Stimulated activated CD4-positive, alpha-beta T cell treated with anti-CD3 and anti-CD28 coated beads, Interleukin-1b, Interleukin-23, amount 100 ng/mL, for 24 hours (primary cell): ENCODE measurements around the gene WNT7A.

Experiments used
- DNase-seq, 4 experiments: peaks; one replicate each; pipeline ENCODE4 v3.0.0-alpha.2; 2020; ENCODE audit warnings: low read depth in 4 of 4, low spot score in 1 of 4

The WNT7A gene

DNA sequence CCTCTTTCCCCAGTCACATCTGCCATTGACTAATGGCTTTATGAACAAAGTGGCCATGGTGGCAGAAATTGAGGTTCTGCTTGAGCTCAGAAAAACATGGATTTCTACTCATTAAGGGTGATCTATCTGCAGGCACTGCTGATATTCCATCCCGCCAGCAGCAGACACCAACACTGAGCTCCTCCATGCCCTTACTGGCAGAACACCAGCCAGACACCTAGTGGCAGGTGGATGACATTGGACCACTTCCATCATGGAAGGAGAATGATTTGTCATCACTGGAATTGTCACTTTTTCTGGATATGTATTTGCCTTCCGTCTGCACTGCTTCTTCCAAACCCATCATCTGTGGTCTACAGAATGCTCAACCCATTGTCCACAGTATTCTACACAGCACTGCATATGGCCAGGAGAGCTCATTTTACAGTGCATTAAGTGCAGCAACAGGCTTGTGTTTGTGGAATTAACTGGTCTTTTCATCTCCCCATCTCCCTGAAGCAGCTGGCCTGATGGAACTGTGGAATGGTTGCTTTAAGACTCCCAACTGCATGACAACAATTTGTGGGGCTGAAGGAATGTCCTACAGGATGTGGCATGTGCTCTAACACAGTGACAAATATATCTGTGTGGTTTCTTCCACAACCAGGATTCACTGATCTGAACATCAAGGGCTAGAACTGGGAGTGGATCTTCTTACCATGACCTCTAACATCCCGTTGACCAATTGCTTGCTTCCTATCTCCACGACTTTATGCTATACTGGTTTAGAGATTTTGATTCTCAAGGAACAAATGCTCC is 103.4 kb downstream of the WNT7A start:
- DNase-seq: no peak

DNA sequence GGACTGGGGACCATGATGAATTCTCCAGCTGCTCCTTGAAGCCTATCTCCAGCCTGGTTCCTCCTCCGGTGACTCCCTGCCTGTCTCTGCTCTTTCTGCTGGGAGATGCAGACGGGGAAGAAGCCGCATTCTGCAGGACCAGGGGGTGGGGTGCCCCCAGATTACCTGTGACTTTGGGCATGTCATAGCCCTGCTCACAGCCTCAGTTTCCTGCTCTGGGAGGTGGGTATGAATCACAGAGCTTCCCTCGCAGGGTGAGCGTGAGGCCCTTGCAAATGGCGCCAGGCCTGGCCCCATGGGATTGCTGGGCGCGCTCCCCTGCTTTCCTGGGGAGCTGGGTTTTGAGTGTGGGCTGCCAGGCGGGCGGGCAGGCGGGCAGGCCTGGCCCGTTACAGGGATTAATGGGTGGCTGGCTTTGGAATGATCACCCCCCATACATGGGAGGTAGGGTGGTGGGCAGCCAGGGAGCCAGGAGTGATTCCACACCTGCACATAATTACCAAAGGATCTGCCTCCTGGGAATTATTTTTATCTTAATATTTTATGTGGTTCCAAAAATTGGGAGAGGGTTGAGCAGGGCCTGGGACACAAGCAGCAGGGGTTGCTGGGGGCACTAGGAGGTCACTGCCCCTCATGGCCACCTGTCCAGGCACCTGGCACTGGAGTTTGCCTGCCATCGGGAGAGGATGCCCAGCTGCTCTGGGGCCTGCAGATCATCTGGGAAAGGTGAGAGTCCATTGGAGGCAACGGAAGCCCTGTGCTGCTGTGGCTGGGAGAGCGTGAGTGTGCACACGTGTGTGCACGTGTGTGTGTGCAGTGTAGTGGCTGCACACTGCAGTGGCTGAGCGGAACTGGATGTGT is 106.8 kb downstream of the WNT7A start:
- DNase-seq: no peak

DNA sequence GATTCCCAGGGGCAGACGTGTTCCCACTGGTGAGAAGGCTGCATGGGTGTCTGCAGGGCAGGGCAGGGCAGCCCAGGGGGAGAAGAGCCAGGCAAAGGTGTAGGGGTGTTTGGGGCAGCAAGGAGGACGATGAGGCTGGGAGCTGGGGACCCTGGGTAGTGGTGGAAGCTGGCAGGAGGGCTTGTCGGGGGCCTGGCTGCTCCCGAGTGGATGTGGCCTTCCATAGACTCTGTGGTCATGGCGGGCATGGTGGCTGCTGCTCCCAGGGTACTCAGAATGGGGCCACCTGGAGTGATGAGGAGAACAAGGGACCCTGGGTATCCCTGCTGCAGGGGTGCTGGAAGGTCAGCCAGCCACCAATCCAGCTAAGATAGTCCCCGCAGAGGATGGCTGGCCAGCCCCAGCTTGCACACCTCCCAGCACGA is 107.5 kb downstream of the WNT7A start:
- DNase-seq: no peak

DNA sequence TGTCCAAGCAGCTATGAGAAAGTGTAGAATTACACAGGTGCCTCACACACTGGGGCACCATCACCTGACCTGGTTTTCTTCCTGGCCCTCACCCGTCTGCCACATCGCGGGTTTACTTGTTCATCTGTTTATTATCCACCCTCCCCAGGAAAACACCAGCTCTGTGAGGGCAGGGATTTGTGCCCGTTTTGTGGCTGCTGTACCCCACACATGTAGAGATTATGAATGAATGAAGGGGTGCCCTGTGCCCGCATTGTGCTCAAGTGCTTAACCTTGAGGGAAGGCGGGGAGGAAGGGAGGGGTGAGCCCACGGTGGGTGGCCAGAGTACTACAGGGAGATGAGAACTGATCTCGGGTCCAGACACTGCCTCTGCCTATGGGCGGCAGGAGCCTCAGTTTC is 108.4 kb downstream of the WNT7A start:
- no peak for DNase-seq

DNA sequence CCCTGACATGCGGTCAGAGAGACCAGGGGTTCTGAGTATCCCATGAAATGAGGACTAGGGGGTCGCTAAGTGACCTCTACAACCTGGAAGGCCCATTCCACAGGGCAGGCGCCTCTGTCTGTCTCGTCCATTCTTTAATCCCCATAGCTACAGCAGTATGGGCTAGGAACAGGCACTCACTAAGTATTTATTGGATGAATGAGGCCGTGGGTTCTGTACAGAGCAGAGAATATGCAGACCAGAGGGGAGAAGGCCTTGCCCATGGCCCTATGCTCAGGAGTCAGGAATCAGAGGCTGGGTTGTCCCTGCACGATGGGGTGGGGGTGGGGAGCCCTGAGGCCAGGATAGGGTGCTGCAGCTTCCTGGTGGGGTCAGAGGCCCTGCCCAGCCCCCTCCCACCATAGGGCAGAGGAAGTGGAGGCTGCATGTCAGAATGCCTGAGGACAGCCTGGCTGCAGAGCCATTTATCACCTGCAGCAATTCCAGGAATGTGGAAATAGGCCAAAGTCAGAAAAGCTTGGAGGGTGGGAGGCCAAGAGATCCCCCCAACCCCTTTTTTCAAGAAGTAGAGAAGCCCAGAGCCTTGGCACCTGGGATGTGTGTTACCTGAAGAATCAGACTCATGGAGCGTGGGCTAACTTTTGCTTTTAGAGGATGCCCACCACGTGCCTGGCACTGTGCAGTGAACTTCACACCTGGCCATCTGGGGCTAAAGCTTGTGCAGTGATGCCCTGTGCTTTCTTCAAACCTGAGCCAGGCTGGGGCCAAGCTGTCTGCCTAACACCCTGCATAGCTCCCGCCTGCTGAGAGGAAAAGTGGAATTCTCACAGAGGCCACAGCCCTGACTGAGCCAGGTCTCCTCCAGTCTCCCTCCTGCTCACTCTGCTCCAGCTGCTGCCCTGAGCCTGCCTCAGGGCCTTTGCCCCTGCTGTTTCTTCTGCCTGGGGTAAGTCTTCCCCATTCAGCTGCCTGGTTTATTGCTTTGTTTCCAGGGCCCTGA is 109.4 kb downstream of the WNT7A start:
- no peak for DNase-seq

DNA sequence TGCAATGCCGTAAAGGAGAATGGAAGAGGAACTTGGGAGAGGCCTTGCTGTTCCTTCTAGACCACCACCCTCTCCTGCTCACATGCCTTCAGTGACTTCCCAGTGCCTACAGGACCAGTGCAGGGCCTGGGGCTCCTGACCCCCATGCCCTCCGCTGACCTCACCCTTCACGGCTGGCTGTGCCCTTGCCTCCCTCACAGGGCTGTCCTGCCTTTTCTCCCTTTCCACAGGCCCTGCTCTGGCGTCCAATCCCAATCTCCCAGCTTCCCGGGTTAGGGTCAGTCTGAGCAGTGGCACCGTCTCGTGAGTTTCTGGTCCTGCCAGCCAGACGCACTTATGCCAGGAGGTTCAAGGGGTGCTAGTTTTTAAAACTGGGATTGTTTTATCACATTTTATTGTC is 110.4 kb downstream of the WNT7A start:
- DNase-seq: no peak

DNA sequence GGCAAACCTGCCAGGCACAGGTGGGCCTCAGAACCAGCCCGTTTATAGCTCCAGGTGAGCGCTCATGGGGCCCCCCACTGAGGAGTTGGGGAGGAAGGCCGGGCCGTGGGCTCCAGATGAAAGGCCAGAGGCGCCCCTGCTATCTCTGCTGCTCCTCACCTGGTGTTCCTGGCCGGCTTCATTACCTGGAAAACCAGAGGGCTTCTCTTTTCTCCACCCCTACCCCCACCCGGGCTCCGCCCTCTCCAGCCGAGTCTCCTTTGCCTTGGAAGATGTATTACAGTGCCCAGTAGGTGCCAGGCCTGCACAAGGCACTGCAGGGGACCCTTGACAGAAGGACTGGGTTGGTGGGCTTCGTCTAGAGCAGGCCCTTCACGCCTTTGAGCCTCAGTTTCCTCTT is 111.4 kb downstream of the WNT7A start:
- DNase-seq: no peak

DNA sequence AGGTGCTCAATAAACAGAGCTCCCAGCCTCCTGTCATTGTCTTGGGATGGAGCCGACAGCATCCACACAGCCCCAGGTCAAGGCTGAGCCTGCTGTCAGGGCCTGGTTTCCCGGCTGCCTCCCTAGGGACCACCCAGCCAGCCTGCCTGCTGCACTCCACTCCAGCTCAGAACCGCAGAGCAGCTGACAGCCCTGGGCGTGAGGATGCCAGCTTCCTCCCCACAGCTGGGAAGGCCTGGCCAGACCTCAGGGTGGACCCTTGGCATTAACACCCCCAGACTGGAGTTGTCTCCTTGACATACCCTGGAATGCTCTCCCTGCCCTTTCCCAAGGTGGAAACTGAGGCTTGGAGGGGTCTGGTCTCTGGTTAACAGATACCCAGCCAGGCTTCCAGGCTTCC is 112.0 kb downstream of the WNT7A start:
- no peak for DNase-seq

DNA sequence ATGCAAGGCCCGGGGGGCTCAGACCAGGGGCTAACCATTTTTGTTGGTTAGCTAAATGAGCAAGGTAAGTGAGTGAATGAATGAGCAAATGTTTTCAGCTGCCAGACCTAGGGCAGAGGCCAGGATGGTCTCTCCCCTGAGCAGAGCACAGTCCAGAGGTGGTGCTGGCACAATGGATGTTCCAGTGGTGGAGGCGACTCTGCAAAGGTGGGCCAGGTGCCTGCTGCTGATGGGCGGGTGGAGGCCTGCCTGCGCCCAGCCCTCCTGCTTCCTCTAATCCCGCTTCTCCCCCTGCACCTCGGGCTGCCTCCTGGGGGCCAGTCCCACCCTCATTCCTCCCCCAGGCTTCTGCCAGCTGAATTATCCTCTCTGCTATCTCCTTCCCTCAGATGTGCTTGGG is 112.8 kb downstream of the WNT7A start:
- no peak for DNase-seq
